Keratinocyte (primary cell): ENCODE data around the gene NR6A1.

Experiments
- CTCF ChIP-seq, 3 experiments: IDR thresholded peaks in 1 of 3; conservative IDR thresholded peaks in 1 of 3; optimal IDR thresholded peaks in 1 of 3; 2 replicates in 2 of 3; 3 replicates in 1 of 3; pipeline versions ENCODE3 to v1.5.1; 2011; ENCODE audit warnings: low read length in 3 of 3, mild to moderate bottlenecking in 3 of 3, moderate library complexity in 2 of 3, control low read depth in 1 of 3, inconsistent platforms in 1 of 3; ENCODE audit not compliant: insufficient read depth in 2 of 3; ENCODE audit errors: extremely low read depth in 1 of 3
- EZH2 ChIP-seq: IDR thresholded peaks from one replicate; pipeline ENCODE4 v1.6.1; 2012; ENCODE audit warnings: inconsistent platforms, mild to moderate bottlenecking, low read length, moderate library complexity

- no peak for TF ChIP-seq CTCF (optimal IDR thresholded peaks at IDR 0.05 in 1 of 3, IDR thresholded peaks at IDR 0.05 in 1 of 3, conservative IDR thresholded peaks at IDR 0.05 in 1 of 3; ENCODE audit: extremely low read depth in 1 of 3, insufficient read depth in 2 of 3, low read length in 3 of 3)
- TF ChIP-seq EZH2: no peak
Measured at GRCh38 chr9:124776618-124776953, 5.5 kb upstream of the NR6A1 start.
